K562 (cell line): ENCODE data around the gene ACTBL2. TPM values are rescaled to one million over a fixed set of nuclear protein-coding genes. Genes with fewer than 3 reads are reported as not detected.

ENCODE experiments used
- AFF1 ChIP-seq, 2 experiments: fragments of 450-650 bp; IDR thresholded peaks; 2 replicates each; pipeline ENCODE4 v1.6.1; 2018; ENCODE audit warnings: mild to moderate bottlenecking in 2 of 2, low read depth in 1 of 2; ENCODE audit not compliant: partially characterized antibody in 2 of 2
- BCLAF1 ChIP-seq, 2 experiments: fragments of 450-650 bp in 1 of 2; IDR thresholded peaks; 2 replicates each; pipeline ENCODE4 v1.6.1; 2011 to 2017; ENCODE audit warnings: low read depth in 2 of 2, antibody characterized with exemption in 1 of 2, borderline replicate concordance in 1 of 2, low read length in 1 of 2, mild to moderate bottlenecking in 1 of 2, mixed read lengths in 1 of 2; ENCODE audit not compliant: control insufficient read depth in 1 of 2
- EGR1 ChIP-seq: fragments of 450-650 bp; conservative IDR thresholded peaks from 2 replicates; pipeline ENCODE4 v1.6.1; 2017; ENCODE audit warnings: mild to moderate bottlenecking
- GTF2F1 ChIP-seq: IDR thresholded peaks from 2 replicates; pipeline ENCODE4 v1.6.1; 2011; ENCODE audit warnings: low read depth, low read length, improper control_type of control experiment
- JUND ChIP-seq, 2 experiments: IDR thresholded peaks; 2 replicates in 1 of 2; 3 replicates in 1 of 2; pipeline ENCODE4 v1.6.1; 2011; ENCODE audit warnings: borderline replicate concordance in 2 of 2, low read depth in 2 of 2, low read length in 2 of 2, improper control_type of control experiment in 1 of 2, missing biosample characterization in 1 of 2, missing genetic modification characterization in 1 of 2, missing genetic modification reagents in 1 of 2
- KDM1A ChIP-seq, 2 experiments: fragments of 450-650 bp; IDR thresholded peaks; 2 replicates each; pipeline ENCODE4 v1.6.1; 2016; ENCODE audit warnings: mild to moderate bottlenecking in 2 of 2
- KLF13 ChIP-seq: fragments of 450-650 bp; IDR thresholded peaks from 2 replicates; pipeline ENCODE4 v1.6.1; 2016; ENCODE audit warnings: missing genetic modification characterization, low read depth, mild to moderate bottlenecking, missing compliant biosample characterization, moderate library complexity, borderline replicate concordance
- L3MBTL2 ChIP-seq: fragments of 450-650 bp; IDR thresholded peaks from 2 replicates; pipeline ENCODE4 v1.6.1; 2016; ENCODE audit warnings: mild to moderate bottlenecking, moderate library complexity
- MAFK ChIP-seq: IDR thresholded peaks from 2 replicates; pipeline ENCODE4 v1.6.1; 2011; ENCODE audit warnings: low read length, improper control_type of control experiment
- PCBP1 ChIP-seq: fragments of 200-400 bp; formaldehyde crosslinking; IDR thresholded peaks from 2 replicates; pipeline ENCODE4 v1.6.1; 2018; ENCODE audit warnings: mild to moderate bottlenecking, low read depth, low read length; ENCODE audit not compliant: poor library complexity, severe bottlenecking
- TAF1 ChIP-seq: IDR thresholded peaks from 2 replicates; pipeline ENCODE4 v1.6.1; 2011; ENCODE audit warnings: mild to moderate bottlenecking, low read length, moderate library complexity; ENCODE audit not compliant: insufficient read depth, control insufficient read depth, severe bottlenecking; ENCODE audit errors: extremely low read depth
- TCF7L2 ChIP-seq: fragments of 150-350 bp; IDR thresholded peaks from 2 replicates; pipeline ENCODE4 v1.6.1; 2016; ENCODE audit warnings: low read depth, mild to moderate bottlenecking, low read length, moderate library complexity
- TSC22D4 ChIP-seq: fragments of 450-650 bp; IDR thresholded peaks from 2 replicates; pipeline ENCODE4 v1.6.1; 2016; ENCODE audit warnings: missing genetic modification characterization, missing biosample characterization, control low read depth
- U2AF1 ChIP-seq: fragments of 200-400 bp; formaldehyde crosslinking; optimal IDR thresholded peaks from 2 replicates; pipeline ENCODE3; 2017; ENCODE audit warnings: mild to moderate bottlenecking, low read depth, low read length, moderate library complexity
- ZNF668 ChIP-seq: fragments of 250-450 bp; sonication (Bioruptor Pico); IDR thresholded peaks from 2 replicates; pipeline ENCODE4 v1.8.0; 2022; ENCODE audit warnings: mild to moderate bottlenecking, inconsistent platforms
- ZNF699 ChIP-seq: fragments of 250-450 bp; sonication (Bioruptor Pico); IDR thresholded peaks from 2 replicates; pipeline ENCODE4 v1.8.0; 2021; ENCODE audit warnings: mild to moderate bottlenecking, moderate library complexity; ENCODE audit not compliant: insufficient replicate concordance
- ZNF740 ChIP-seq, 3 experiments: fragments of 200-800 bp in 1 of 3; sonication (Bioruptor generic) in 1 of 3; sonication (generic) in 1 of 3; formaldehyde crosslinking in 1 of 3; IDR thresholded peaks; 2 replicates each; pipeline versions ENCODE4 v1.6.1 to v1.8.0; 2016 to 2022; ENCODE audit warnings: mild to moderate bottlenecking in 2 of 3, missing compliant biosample characterization in 2 of 3, missing genetic modification characterization in 2 of 3, missing genetic modification reagents in 1 of 3
- ZSCAN29 ChIP-seq: fragments of 450-650 bp; IDR thresholded peaks from 2 replicates; pipeline ENCODE4 v1.6.1; 2017
- polyA plus RNA-seq, 8 experiments: library from polyadenylated mRNA; depleted of rRNA in 4 of 8; stranded (reverse) in 5 of 8; unstranded in 3 of 8; fragments of >200 nt; fragmentation: Nextera tagmentation in 2 of 8; fragmentation: Illumina TruSeq in 1 of 8; extraction: Ambion mirVana in 2 of 8; extraction: Trizol in 1 of 8; gene quantifications; 2 replicates each; pipeline versions ENCODE4 v1.2.1 to v1.2.3, GENCODE V29; 2011 to 2014; ENCODE audit warnings: inconsistent platforms in 1 of 8, missing spikeins in 1 of 8
- total RNA-seq, 7 experiments: library from RNA; depleted of rRNA in 6 of 7; stranded (reverse); fragments of >200 nt in 6 of 7; fragmentation: Illumina TruSeq in 2 of 7; extraction: Trizol in 2 of 7; gene quantifications; 2 replicates each; pipeline versions ENCODE4 v1.2.1 to v1.2.3, GENCODE V29; 2011 to 2021; ENCODE audit warnings: low replicate concordance in 1 of 7

The ACTBL2 gene
- total and polyA plus RNA-seq, 9 of the 15 experiments (the other 6 are each of a cell fraction or from before 2014, with no cell fraction given) = not detected

- no peak for TF ChIP-seq JUND (IDR thresholded peaks at IDR 0.05; ENCODE audit: borderline replicate concordance, low read depth, low read length)
- TF ChIP-seq JUND (tag; IDR thresholded peaks at IDR 0.05; ENCODE audit: borderline replicate concordance, low read depth, low read length) = peak; percentile 51; the same call in 1 of the 3 replicates
- TF ChIP-seq TSC22D4 (tag) = no peak
- TF ChIP-seq TAF1 = no peak
- TF ChIP-seq ZNF699 (CRISPR knock-in tag) = no peak
- TF ChIP-seq ZSCAN29 = no peak
- no peak for TF ChIP-seq GTF2F1
- TF ChIP-seq L3MBTL2 = peak; percentile 13; the same call in 1 of the 2 replicates
- peak; percentile 59 to 79; a peak in 3 of 4 replicates for TF ChIP-seq KDM1A (IDR thresholded peaks at IDR 0.05)
- no peak for TF ChIP-seq ZNF668
- TF ChIP-seq PCBP1 = no peak
- peak; percentile 56 for TF ChIP-seq EGR1
- TF ChIP-seq KLF13 (tag) = no peak
- TF ChIP-seq TCF7L2 = no peak
- no peak for TF ChIP-seq BCLAF1 (IDR thresholded peaks at IDR 0.05; ENCODE audit: borderline replicate concordance in 1 of 2, control insufficient read depth in 1 of 2, low read depth in 2 of 2, low read length in 1 of 2)
- TF ChIP-seq MAFK = no peak
- TF ChIP-seq AFF1 (IDR thresholded peaks at IDR 0.05; ENCODE audit: low read depth in 1 of 2, partially characterized antibody in 2 of 2) = no peak
- no peak for TF ChIP-seq U2AF1
- TF ChIP-seq ZNF740 (CRISPR knock-in tag; IDR thresholded peaks at IDR 0.05) = no peak
- 0 out of 4 replicates have a peak, but pooled peaks of 1 of the 2 experiments have one; percentile 11 for TF ChIP-seq ZNF740 (tag; IDR thresholded peaks at IDR 0.05)
Observed at GRCh38 chr5:57442080-57442839, 40.4 kb downstream of the ACTBL2 start (continued).
